NAMALWA (cell line): ENCODE measurements around the gene AMZ2.
"Not testable (repeated sequence)": the region's sequence is repeated elsewhere in the genome, so short reads cannot be mapped to it uniquely, and the experiment has no call there.

Experiments used
- DNase-seq: peaks from one replicate; pipeline ENCODE4 v3.0.0-alpha.2; 2015; ENCODE audit warnings: low spot score

AMZ2 gene

GRCh38 chr17:68249354-68249765 lies 1.5 kb downstream of the AMZ2 start:
- DNase-seq = peak; percentile 47

- not testable (repeated sequence) for DNase-seq
Observed at GRCh38 chr17:68253426-68253825, 5.6 kb downstream of the AMZ2 start.

GRCh38 chr17:68255151-68255550 lies 7.3 kb downstream of the AMZ2 start:
- DNase-seq = no peak

- no peak for DNase-seq
Observed at GRCh38 chr17:68255731-68256538, 8.1 kb downstream of the AMZ2 start.

GRCh38 chr17:68256701-68257100 lies 8.9 kb downstream of the AMZ2 start:
- DNase-seq = not testable (repeated sequence)

GRCh38 chr17:68257934-68258333 lies 10.1 kb downstream of the AMZ2 start:
- no peak for DNase-seq

- DNase-seq = peak; percentile 89
Observed at GRCh38 chr17:68258890-68259647, 11.2 kb downstream of the AMZ2 start.

- DNase-seq = peak; percentile 63
Observed at GRCh38 chr17:68259648-68259951, 11.8 kb downstream of the AMZ2 start.

GRCh38 chr17:68260051-68260762 lies 12.4 kb downstream of the AMZ2 start:
- DNase-seq = no peak

GRCh38 chr17:68262467-68262866 lies 14.6 kb downstream of the AMZ2 start:
- DNase-seq = not testable (repeated sequence)

- peak; percentile 77 for DNase-seq
Observed at GRCh38 chr17:68263101-68263681, 15.3 kb downstream of the AMZ2 start.

GRCh38 chr17:68265833-68266232 lies 18.0 kb downstream of the AMZ2 start:
- DNase-seq = not testable (repeated sequence)

- DNase-seq = no peak
Observed at GRCh38 chr17:68273722-68274121, 25.9 kb downstream of the AMZ2 start.

- DNase-seq = not testable (repeated sequence)
Observed at GRCh38 chr17:68276339-68276738, 28.5 kb downstream of the AMZ2 start.

- DNase-seq = no peak
Observed at GRCh38 chr17:68277807-68278206, 30.0 kb downstream of the AMZ2 start.

- not testable (repeated sequence) for DNase-seq
Observed at GRCh38 chr17:68281965-68282364, 34.1 kb downstream of the AMZ2 start.

GRCh38 chr17:68288375-68288774 lies 40.5 kb downstream of the AMZ2 start:
- peak; percentile 87 for DNase-seq

- peak; percentile 84 for DNase-seq
Observed at GRCh38 chr17:68288804-68289203, 41.0 kb downstream of the AMZ2 start.

- no peak for DNase-seq
Observed at GRCh38 chr17:68289473-68289872, 41.6 kb downstream of the AMZ2 start.

GRCh38 chr17:68289936-68290267 lies 42.1 kb downstream of the AMZ2 start:
- DNase-seq = no peak

- DNase-seq = peak; percentile 67
Observed at GRCh38 chr17:68290268-68290954, 42.6 kb downstream of the AMZ2 start.
